BLaER1 treated with 17β-estradiol and CSF1 and Interleukin-3, amounts not matched to agents 10 nM and 100 nM (cell line): ENCODE measurements around the gene SH2D3C.

Experiments used
- H3K27ac ChIP-seq, 11 experiments: shearing (Covaris generic); formaldehyde crosslinking; 2 replicates each; pipeline ENCODE4 v1.8.1; 2022
- H3K27me3 ChIP-seq, 11 experiments: shearing (Covaris generic); formaldehyde crosslinking; 2 replicates each; pipeline ENCODE4 v1.8.1; 2022
- H3K36me3 ChIP-seq, 11 experiments: shearing (Covaris generic); formaldehyde crosslinking; 2 replicates each; pipeline ENCODE4 v1.8.1; 2022
- H3K4me1 ChIP-seq, 10 experiments: shearing (Covaris generic); formaldehyde crosslinking; 2 replicates each; pipeline ENCODE4 v1.8.1; 2022
- H3K4me2 ChIP-seq, 11 experiments: shearing (Covaris generic); formaldehyde crosslinking; 2 replicates each; pipeline ENCODE4 v1.8.1; 2022
- H3K4me3 ChIP-seq, 10 experiments: shearing (Covaris generic); formaldehyde crosslinking; 2 replicates each; pipeline ENCODE4 v1.8.1; 2022
- H3K9ac ChIP-seq, 11 experiments: shearing (Covaris generic); formaldehyde crosslinking; 2 replicates each; pipeline ENCODE4 v1.8.1; 2022
- H3K9me3 ChIP-seq, 11 experiments: shearing (Covaris generic); formaldehyde crosslinking; replicated peaks in 1 of 11; 2 replicates each; pipeline ENCODE4 v1.8.1; 2022
- H4K20me1 ChIP-seq, 11 experiments: shearing (Covaris generic); formaldehyde crosslinking; 2 replicates each; pipeline ENCODE4 v1.8.1; 2022
- Cebpa-rat ChIP-seq, 11 experiments: shearing (Covaris generic); IDR thresholded peaks; 2 replicates each; pipeline ENCODE4 v1.8.1; 2022

SH2D3C gene

GRCh38 chr9:127754099-127755060, 24.1 kb downstream of the SH2D3C start:
- no peak overlapping the region for H3K27ac ChIP-seq
- peaks cover 0 to 7% (median 0%) of the 10 kb centered on the region in 10 experiments; a peak in 1 of 20 replicates for H3K4me1 ChIP-seq
- no peak overlapping the region for H3K4me3 ChIP-seq
- H3K27me3 ChIP-seq, result no peaks in the 10 kb centered on the region
- no peak overlapping the region for H3K4me2 ChIP-seq
- H3K9ac ChIP-seq, result no peak overlapping the region
- no peaks in the 10 kb centered on the region for H3K9me3 ChIP-seq
- peaks cover 16 to 73% (median 41%) of the 10 kb centered on the region in 11 experiments; a peak in 18 of 22 replicates for H4K20me1 ChIP-seq
- TF ChIP-seq Cebpa-rat (IDR thresholded peaks at IDR 0.05), result no peak
- peaks cover 52 to 93% (median 79%) of the 10 kb centered on the region in 11 experiments for H3K36me3 ChIP-seq

DNA sequence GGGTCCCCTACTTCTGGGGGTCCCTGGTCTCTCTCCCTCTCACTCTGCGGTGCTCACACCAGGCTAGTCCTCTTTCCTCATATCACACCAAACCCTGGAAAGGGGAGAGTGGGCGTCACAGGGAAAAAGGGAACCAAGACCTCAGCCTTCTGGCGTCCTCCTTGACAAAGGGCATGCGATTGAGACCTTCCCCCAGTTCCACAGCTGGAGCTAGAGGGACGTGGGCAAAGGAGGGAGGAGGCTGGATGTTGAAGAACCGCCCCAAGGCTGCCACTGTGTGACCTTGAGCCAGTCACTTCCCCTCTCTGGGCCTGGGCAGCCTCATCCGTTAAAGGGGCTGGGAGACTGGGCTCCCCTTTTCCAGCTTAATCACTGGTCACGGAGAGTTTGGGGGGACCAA, 24.8 kb downstream of the SH2D3C start:
- Histone ChIP-seq H3K4me2 (no peak overlapping the region), H3K9ac (no peak overlapping the region), H3K27ac (no peak overlapping the region), H3K27me3 (no peaks in the 10 kb centered on the region), H3K4me3 (no peak overlapping the region), H3K4me1 (peaks cover 0 to 7% (median 0%) of the 10 kb centered on the region in 10 experiments; a peak in 1 of 20 replicates), H3K36me3 (peaks cover 52 to 93% (median 79%) of the 10 kb centered on the region in 11 experiments), H4K20me1 (peaks cover 16 to 74% (median 43%) of the 10 kb centered on the region in 11 experiments; a peak in 18 of 22 replicates), H3K9me3 (no peaks in the 10 kb centered on the region)
- no peak for TF ChIP-seq Cebpa-rat (IDR thresholded peaks at IDR 0.05)

GRCh38 chr9:127753148-127753547, 25.3 kb downstream of the SH2D3C start:
- no peaks in the 10 kb centered on the region for H3K27me3 ChIP-seq
- peaks cover 16 to 79% (median 43%) of the 10 kb centered on the region in 11 experiments; a peak in 18 of 22 replicates for H4K20me1 ChIP-seq
- no peak overlapping the region for H3K9ac ChIP-seq
- peaks cover 0 to 7% (median 0%) of the 10 kb centered on the region in 10 experiments; a peak in 1 of 20 replicates for H3K4me1 ChIP-seq
- no peak for TF ChIP-seq Cebpa-rat (IDR thresholded peaks at IDR 0.05)
- H3K4me3 ChIP-seq, result no peak overlapping the region
- no peak overlapping the region for H3K27ac ChIP-seq
- H3K4me2 ChIP-seq, result no peak overlapping the region
- H3K9me3 ChIP-seq, result no peaks in the 10 kb centered on the region
- H3K36me3 ChIP-seq, result peaks cover 53 to 93% (median 79%) of the 10 kb centered on the region in 11 experiments

DNA sequence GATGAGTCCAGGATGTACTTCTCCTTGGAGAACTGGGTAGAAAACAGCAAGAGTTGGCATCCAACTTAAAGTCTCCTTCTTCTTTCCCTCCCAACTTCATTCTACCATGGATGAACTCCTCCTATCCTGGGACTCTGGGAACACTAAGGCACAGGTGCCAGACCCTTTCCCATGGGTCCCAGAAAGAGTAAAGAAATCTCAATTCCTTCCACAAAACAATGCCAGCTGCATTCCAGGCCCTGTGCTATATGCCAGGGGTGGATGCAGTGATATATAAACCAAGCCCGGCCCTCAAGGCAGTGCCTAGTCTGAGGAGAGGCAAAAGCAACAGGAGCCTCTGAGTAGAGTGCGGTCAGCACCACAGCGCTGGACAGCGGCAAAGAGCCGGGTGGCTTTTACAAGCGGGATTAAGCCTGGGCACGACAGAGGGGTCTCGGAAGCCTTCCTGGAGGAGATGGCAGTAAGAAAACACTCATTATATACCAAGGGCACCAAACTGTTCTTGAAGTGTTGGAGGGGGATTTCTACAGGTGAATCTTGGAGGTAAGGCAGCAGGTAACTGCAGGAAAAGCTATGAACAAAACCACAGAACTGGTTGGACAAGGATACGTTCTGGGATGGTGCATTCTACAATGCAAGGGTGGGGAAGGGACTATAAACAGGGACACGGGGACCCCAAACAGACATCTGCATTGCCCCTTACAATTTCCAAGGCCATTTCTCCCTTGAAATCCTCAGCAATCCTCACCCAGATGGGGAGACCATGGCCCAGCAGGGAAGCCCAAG, 27.0 kb downstream of the SH2D3C start:
- Histone ChIP-seq H3K4me1 (peaks cover 0 to 7% (median 0%) of the 10 kb centered on the region in 10 experiments; a peak in 1 of 20 replicates), H3K9ac (no peak overlapping the region), H3K36me3 (peaks cover 65 to 95% (median 90%) of the 10 kb centered on the region in 11 experiments), H3K27ac (no peak overlapping the region), H3K4me3 (no peak overlapping the region), H3K4me2 (no peak overlapping the region), H4K20me1 (peaks cover 16 to 88% (median 48%) of the 10 kb centered on the region in 11 experiments; a peak in 18 of 22 replicates), H3K27me3 (no peaks in the 10 kb centered on the region), H3K9me3 (no peaks in the 10 kb centered on the region)
- no peak for TF ChIP-seq Cebpa-rat (IDR thresholded peaks at IDR 0.05)

GRCh38 chr9:127749090-127749787, 29.2 kb downstream of the SH2D3C start:
- no peak overlapping the region for H3K4me2 ChIP-seq

GRCh38 chr9:127746959-127747569, 31.4 kb downstream of the SH2D3C start:
- Histone ChIP-seq H4K20me1 (peaks cover 7 to 85% (median 24%) of the 10 kb centered on the region in 11 experiments; a peak in 18 of 22 replicates), H3K9me3 (no peaks in the 10 kb centered on the region), H3K27ac (no peak overlapping the region), H3K4me1 (no peaks in the 10 kb centered on the region), H3K4me3 (no peak overlapping the region), H3K36me3 (peaks cover 90 to 100% (median 99%) of the 10 kb centered on the region in 11 experiments), H3K9ac (no peak overlapping the region), H3K27me3 (no peaks in the 10 kb centered on the region), H3K4me2 (no peak overlapping the region)
- no peak for TF ChIP-seq Cebpa-rat (IDR thresholded peaks at IDR 0.05)

More at GRCh38 chr9:127749090-127749787, 29.2 kb downstream of the SH2D3C start:
- Histone ChIP-seq H3K27me3 (no peaks in the 10 kb centered on the region), H3K27ac (no peak overlapping the region), H3K9me3 (no peaks in the 10 kb centered on the region), H3K4me3 (no peak overlapping the region), H3K36me3 (peaks cover 81 to 100% (median 98%) of the 10 kb centered on the region in 11 experiments), H4K20me1 (peaks cover 16 to 98% (median 44%) of the 10 kb centered on the region in 11 experiments; a peak in 18 of 22 replicates), H3K9ac (no peak overlapping the region), H3K4me1 (peaks cover 0 to 7% (median 0%) of the 10 kb centered on the region in 10 experiments; a peak in 1 of 20 replicates)
- TF ChIP-seq Cebpa-rat (IDR thresholded peaks at IDR 0.05), result no peak

- no peaks in the 10 kb centered on the region for H3K9me3 ChIP-seq
- H3K4me2 ChIP-seq, result no peak overlapping the region
- H3K27me3 ChIP-seq, result no peaks in the 10 kb centered on the region
- H3K9ac ChIP-seq, result no peak overlapping the region
- TF ChIP-seq Cebpa-rat (IDR thresholded peaks at IDR 0.05), result no peak
- peaks cover 0 to 75% (median 6%) of the 10 kb centered on the region in 11 experiments; a peak in 10 of 22 replicates for H4K20me1 ChIP-seq
- peaks cover 0 to 13% (median 0%) of the 10 kb centered on the region in 10 experiments; a peak in 1 of 20 replicates for H3K4me1 ChIP-seq
- peaks cover 88 to 100% (median 98%) of the 10 kb centered on the region in 11 experiments for H3K36me3 ChIP-seq
- H3K4me3 ChIP-seq, result no peak overlapping the region
- H3K27ac ChIP-seq, result no peak overlapping the region
These were observed 33.9 kb downstream of the SH2D3C start for GRCh38 chr9:127744398-127745110.
